Adrenal gland (tissue), 12 donors: ENCODE data around the gene NHEJ1. TPM values are rescaled to one million over a fixed set of nuclear protein-coding genes. Genes with fewer than 3 reads are reported as not detected.

Source experiments
- DNase-seq, 7 donors: peaks; one replicate each; pipeline ENCODE4 v3.0.0-alpha.2; 2019 to 2020
- H3K27ac ChIP-seq, 5 donors: fragments of 200-600 bp; sonication (generic) in 4 of 5; 1 replicate in 3 of 5; 2 replicates in 2 of 5; pipeline versions ENCODE4 v1.5.1 to v1.8.0; 2016 to 2020; ENCODE audit warnings: mild to moderate bottlenecking in 1 of 5
- H3K27me3 ChIP-seq: fragments of 200-600 bp; 2 replicates; pipeline ENCODE4 v1.8.0; 2021
- H3K36me3 ChIP-seq, 2 donors: fragments of 200-600 bp; replicated peaks in 1 of 2; 1 replicate in 1 of 2; 2 replicates in 1 of 2; pipeline versions ENCODE4 v1.5.1 to v1.8.0; 2018 to 2022
- H3K4me1 ChIP-seq, 2 donors: fragments of 200-600 bp; replicated peaks in 1 of 2; 1 replicate in 1 of 2; 2 replicates in 1 of 2; pipeline versions ENCODE4 v1.5.1 to v1.8.0; 2018 to 2021
- H3K4me3 ChIP-seq, 4 donors: fragments of 200-600 bp; sonication (generic) in 3 of 4; one replicate each; pipeline ENCODE4 v1.5.1; 2016 to 2018
- H3K9me3 ChIP-seq, 3 donors: fragments of 200-600 bp; sonication (generic) in 1 of 3; replicated peaks in 1 of 3; 1 replicate in 2 of 3; 2 replicates in 1 of 3; pipeline versions ENCODE4 v1.5.1 to v1.8.0; 2016 to 2021
- POLR2A ChIP-seq, 2 donors: fragments of 450-650 bp; IDR thresholded peaks; one replicate each; pipeline ENCODE4 v1.6.1; 2017; ENCODE audit warnings: antibody characterized with exemption in 2 of 2, mild to moderate bottlenecking in 2 of 2, moderate library complexity in 1 of 2
- WGBS, 4 donors: extraction: QIAGEN DNeasy Blood & Tissue Kit in 2 of 4; methylation state at CpG; one replicate each; pipeline versions ENCODE4 v1.1.5 to v1.1.7; 2013 to 2017; 5-methylcytosine and 5-hydroxymethylcytosine counted together
- intact Hi-C, 2 donors: fragments of 100-400 bp; cut with DNase I; formaldehyde crosslinking; loops; one replicate each; pipeline versions ENCODE4 v1.14.1 to v1.15.0; 2022 to 2023
- polyA plus RNA-seq, 3 donors: library from polyadenylated mRNA; stranded (reverse); fragments of 200-250 nt in 2 of 3; fragments of 350-450 nt in 1 of 3; fragmentation: Illumina TruSeq in 1 of 3; extraction: RNeasy Lipid Tissue Mini Kit (QIAGEN cat#74804) in 1 of 3; gene quantifications; one replicate each; pipeline ENCODE4 v1.2.3, GENCODE V29; 2013 to 2014
- total RNA-seq, 9 donors: library from RNA; depleted of rRNA in 4 of 9; stranded (reverse); fragments of >200 nt in 4 of 9; fragments of 120-200 nt in 1 of 9; fragmentation: NEBNext Ultra II Directional in 1 of 9; extraction: Animal tissue kit (Norgen Biotek cat#: 25700) in 1 of 9; gene quantifications; one replicate each; pipeline versions ENCODE4 v1.1.0 to v1.2.4, GENCODE V29; 2013 to 2023
- TF ChIP-seq, protein P1 (sequence below), 6 experiments: fragments of 450-650 bp in 4 of 6; fragments of 200-600 bp in 2 of 6; sonication (generic) in 1 of 6; IDR thresholded peaks; 1 replicate in 5 of 6; 2 replicates in 1 of 6; pipeline versions ENCODE4 v1.5.1 to v1.8.0; 2016 to 2021; ENCODE audit warnings: antibody characterized with exemption in 6 of 6, mild to moderate bottlenecking in 2 of 6, moderate library complexity in 1 of 6
- donor health status: healthy with polysubstance abuse.
- donor health status: Bipolar disorder and iron deficiency.
- donor health status: DM: yes; HTN: yes; CAD: no.
- donor health status: DM: no; HTN: no; CAD: no.
- donor health status: DM: no; HTN: no; CAD: no.
- donor health status: DM: yes; HTN: yes; CAD: no.

The NHEJ1 gene
- total and polyA plus RNA-seq, 12 donors: 5.7 to 26.0 (median 17.1) TPM

DNA sequence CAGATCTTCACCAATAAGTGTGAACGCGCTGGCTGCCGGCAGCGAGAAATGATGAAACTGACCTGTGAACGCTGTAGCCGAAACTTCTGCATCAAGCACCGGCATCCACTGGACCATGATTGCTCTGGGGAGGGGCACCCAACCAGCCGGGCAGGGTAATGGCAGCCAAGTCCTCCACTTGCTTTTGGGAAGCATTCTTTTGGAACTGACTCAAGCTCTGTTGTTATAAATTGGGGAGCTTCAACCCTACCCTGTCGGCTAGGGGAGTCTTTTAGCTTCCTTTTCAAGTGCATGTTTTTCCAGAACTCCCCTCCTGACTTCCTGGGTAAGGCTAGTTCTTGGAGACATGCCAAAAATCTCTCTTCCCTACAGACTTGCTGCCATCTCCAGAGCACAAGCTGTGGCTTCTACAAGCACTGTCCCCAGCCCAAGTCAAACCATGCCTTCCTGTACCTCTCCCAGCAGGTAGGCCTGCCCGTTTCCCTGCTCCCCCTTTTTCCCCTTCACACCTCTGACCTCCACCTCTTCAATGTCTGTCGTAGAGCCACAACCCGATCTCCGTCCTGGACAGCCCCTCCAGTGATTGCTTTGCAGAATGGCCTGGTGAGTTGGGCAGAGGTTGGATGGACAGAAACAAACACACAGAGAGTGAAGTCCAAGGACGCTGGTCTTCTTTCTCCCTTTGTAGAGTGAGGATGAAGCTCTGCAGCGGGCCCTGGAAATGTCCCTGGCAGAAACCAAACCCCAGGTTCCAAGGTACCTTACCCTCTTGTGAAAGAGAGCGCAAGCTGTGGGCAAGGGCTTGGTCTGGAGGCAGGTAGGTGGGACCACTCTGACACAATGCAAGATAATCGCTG, 47.5 kb upstream of the NHEJ1 start:
- Histone ChIP-seq H3K4me1 (peaks cover 7 to 14% of the 10 kb centered on the region in 2 donors), H3K36me3 (peaks cover 0 to 42% of the 10 kb centered on the region in 2 donors), H3K4me3 (peak overlapping the region in 1 of 4 donors; percentile 90), H3K9me3 (no peaks in the 10 kb centered on the region), H3K27me3 (no peaks in the 10 kb centered on the region), H3K27ac (peak overlapping the region in 2 of 5 donors; percentile 95 to 97)
- TF ChIP-seq, protein P1, sequence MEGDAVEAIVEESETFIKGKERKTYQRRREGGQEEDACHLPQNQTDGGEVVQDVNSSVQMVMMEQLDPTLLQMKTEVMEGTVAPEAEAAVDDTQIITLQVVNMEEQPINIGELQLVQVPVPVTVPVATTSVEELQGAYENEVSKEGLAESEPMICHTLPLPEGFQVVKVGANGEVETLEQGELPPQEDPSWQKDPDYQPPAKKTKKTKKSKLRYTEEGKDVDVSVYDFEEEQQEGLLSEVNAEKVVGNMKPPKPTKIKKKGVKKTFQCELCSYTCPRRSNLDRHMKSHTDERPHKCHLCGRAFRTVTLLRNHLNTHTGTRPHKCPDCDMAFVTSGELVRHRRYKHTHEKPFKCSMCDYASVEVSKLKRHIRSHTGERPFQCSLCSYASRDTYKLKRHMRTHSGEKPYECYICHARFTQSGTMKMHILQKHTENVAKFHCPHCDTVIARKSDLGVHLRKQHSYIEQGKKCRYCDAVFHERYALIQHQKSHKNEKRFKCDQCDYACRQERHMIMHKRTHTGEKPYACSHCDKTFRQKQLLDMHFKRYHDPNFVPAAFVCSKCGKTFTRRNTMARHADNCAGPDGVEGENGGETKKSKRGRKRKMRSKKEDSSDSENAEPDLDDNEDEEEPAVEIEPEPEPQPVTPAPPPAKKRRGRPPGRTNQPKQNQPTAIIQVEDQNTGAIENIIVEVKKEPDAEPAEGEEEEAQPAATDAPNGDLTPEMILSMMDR (IDR thresholded peaks at IDR 0.05): no peak
- TF ChIP-seq POLR2A (IDR thresholded peaks at IDR 0.05): no peak
- 65 to 77% (median 74%) methylated on average over 17 of the region's 17 CpGs for WGBS, 4 donors
- intact Hi-C loops: no loop called here
- DNase-seq: peak in 1 of 7 donors; percentile 19

DNA sequence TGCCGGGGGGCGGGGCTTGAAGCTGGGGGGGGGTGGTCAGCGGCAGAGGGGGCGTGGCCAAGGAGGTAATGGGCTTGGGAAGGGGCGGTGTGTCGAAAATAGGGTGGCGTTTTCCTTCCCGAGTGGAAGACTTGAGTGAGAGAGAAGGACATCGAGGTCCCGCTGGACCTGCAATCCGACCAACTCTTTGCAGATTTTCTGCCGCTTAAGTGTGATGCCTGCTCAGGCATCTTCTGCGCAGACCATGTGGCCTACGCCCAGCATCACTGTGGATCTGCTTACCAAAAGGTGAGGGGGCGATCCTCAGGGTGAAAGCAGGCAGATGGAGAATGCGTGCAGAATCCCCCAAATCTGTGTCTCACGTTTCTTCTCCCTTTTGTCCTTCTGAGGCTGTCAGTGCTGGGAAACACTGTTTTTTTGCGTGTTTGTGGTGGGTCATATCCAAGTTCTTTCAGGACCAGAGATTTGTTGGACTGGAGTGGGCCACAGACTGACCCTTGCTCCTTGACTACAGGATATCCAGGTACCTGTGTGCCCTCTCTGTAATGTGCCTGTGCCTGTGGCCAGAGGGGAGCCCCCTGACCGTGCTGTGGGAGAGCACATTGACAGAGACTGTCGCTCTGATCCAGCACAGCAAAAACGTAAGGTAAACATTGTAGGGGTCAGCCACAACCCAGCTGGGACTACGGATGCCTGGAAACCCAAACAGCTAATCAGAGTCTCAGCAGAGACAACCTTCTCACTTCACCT, 46.7 kb upstream of the NHEJ1 start:
- H3K36me3 ChIP-seq: peaks cover 0 to 33% of the 10 kb centered on the region in 2 donors
- peaks cover 7 to 14% of the 10 kb centered on the region in 2 donors for H3K4me1 ChIP-seq
- intact Hi-C loops: no loop called here
- DNase-seq: peak in 1 of 7 donors; percentile 27
- H3K27ac ChIP-seq: peak overlapping the region; percentile 46 to 97 (median 95)
- no peaks in the 10 kb centered on the region for H3K9me3 ChIP-seq
- TF ChIP-seq POLR2A (IDR thresholded peaks at IDR 0.05): no peak
- TF ChIP-seq, protein P1 (IDR thresholded peaks at IDR 0.05): no peak
- H3K4me3 ChIP-seq: peak overlapping the region in 2 of 4 donors; percentile 56 to 90
- 15 to 22% (median 18%) methylated on average over 14 to 22 of the region's 22 CpGs for WGBS, 4 donors
- no peaks in the 10 kb centered on the region for H3K27me3 ChIP-seq

DNA sequence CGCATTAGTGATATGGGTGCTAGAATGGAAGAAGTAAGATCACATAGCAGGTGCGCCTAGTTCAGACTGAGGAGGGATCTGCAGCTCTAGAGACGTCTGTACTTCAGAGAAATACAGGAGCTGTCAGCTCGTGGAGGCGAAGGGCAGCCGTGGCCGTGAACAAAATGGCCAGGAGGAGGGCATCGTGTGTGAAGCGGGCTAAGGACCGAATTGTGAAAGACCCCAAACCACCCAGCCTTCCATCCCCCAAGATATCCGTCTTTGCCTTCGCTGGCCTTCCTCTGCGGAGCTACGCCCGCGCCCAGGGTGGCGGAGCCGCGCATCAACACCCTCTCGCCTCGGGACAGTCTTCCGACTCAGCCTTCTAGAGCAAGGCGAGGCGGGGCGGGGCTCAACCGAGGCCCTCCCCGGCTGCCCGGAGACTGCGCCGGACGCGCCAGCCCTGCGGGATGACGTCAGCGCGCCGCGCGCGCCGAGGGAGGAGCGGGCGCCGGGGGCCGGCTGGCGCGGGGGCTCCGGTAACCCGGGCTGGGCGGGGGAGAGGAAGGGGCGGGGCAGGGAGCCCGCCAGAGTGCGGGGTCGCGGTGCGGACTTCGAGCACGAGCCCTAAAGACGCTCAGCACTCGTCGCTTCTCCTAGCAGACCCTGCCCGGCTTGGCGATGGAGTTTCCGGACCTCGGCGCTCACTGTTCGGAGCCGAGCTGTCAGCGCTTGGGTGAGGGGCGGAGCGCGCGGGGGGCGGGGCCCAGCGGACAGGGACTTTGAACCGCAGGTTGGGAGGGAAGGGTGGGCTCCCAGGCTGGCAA, 45.9 kb upstream of the NHEJ1 start, which contains the start of gene ZFAND2B:
ZFAND2B (plus strand) TSS at position 455 of the 806 bp plus-strand sequence; CDS start at position 661, 206 bp downstream.
- intact Hi-C loops: no loop called here
- peaks cover 7 to 14% of the 10 kb centered on the region in 2 donors for H3K4me1 ChIP-seq
- peaks cover 0 to 29% of the 10 kb centered on the region in 2 donors for H3K36me3 ChIP-seq
- H3K9me3 ChIP-seq: no peaks in the 10 kb centered on the region
- no peaks in the 10 kb centered on the region for H3K27me3 ChIP-seq
- peak; percentile 88 to 96 for TF ChIP-seq POLR2A (IDR thresholded peaks at IDR 0.05)
- TF ChIP-seq, protein P1 (IDR thresholded peaks at IDR 0.05): peak in 4 of 6 experiments; percentile 18 to 50 (median 38)
- DNase-seq: peak; percentile 92 to 96 (median 95)
- WGBS, 4 donors: 0 to 3% (median 0%) methylated on average over 12 to 76 of the region's 76 CpGs
- peak within 1 kb of the TSS in 3 of 4 donors; percentile 55 to 90 (median 56) for H3K4me3 ChIP-seq
- peak within 1 kb of the TSS; percentile 46 to 97 (median 95) for H3K27ac ChIP-seq
